ENCODE results near the gene BYSL.
A peak's percentile ranks its signal among the peaks of the same experiment; 100 is the strongest.

The BYSL gene

GRCh38 chr6:41914869-41915530 is 6.3 kb upstream of the BYSL start:
- no peak for DNase-seq (ENCODE audit: low read depth)

GRCh38 chr6:41917528-41917927 is 3.8 kb upstream of the BYSL start:
- no peak for DNase-seq (ENCODE audit: low read depth)

GRCh38 chr6:41921712-41921998 is 356 bp downstream of the BYSL start:
- DNase-seq (ENCODE audit: low read depth), result no peak

- DNase-seq (ENCODE audit: low read depth), result no peak
Measured at GRCh38 chr6:41922154-41922553, 855 bp downstream of the BYSL start.

- DNase-seq (ENCODE audit: low read depth), result no peak
Measured at GRCh38 chr6:41927253-41927652, 6.0 kb downstream of the BYSL start.

- no peak for DNase-seq (ENCODE audit: low read depth)
Measured at GRCh38 chr6:41929924-41930323, 8.6 kb downstream of the BYSL start.

- no peak for DNase-seq (ENCODE audit: low read depth)
Measured at GRCh38 chr6:41931792-41932191, 10.5 kb downstream of the BYSL start.

- DNase-seq (ENCODE audit: low read depth), result no peak
Measured at GRCh38 chr6:41932378-41932777, 11.1 kb downstream of the BYSL start.

GRCh38 chr6:41934278-41935192 is 13.2 kb downstream of the BYSL start:
- DNase-seq (ENCODE audit: low read depth), result no peak

GRCh38 chr6:41935193-41935574 is 13.9 kb downstream of the BYSL start:
- no peak for DNase-seq (ENCODE audit: low read depth)

- DNase-seq (ENCODE audit: low read depth), result no peak
Measured at GRCh38 chr6:41935685-41936072, 14.4 kb downstream of the BYSL start.

GRCh38 chr6:41936073-41936837 is 15.0 kb downstream of the BYSL start:
- peak; percentile 55 for DNase-seq (ENCODE audit: low read depth)

- no peak for DNase-seq (ENCODE audit: low read depth)
Measured at GRCh38 chr6:41937472-41937860, 16.2 kb downstream of the BYSL start.

- DNase-seq (ENCODE audit: low read depth), result no peak
Measured at GRCh38 chr6:41937861-41938574, 16.7 kb downstream of the BYSL start.

- no peak for DNase-seq (ENCODE audit: low read depth)
Measured at GRCh38 chr6:41938590-41939175, 17.4 kb downstream of the BYSL start.

GRCh38 chr6:41939176-41939847 is 18.0 kb downstream of the BYSL start:
- DNase-seq (ENCODE audit: low read depth), result no peak

- no peak for DNase-seq (ENCODE audit: low read depth)
Measured at GRCh38 chr6:41939848-41940758, 18.8 kb downstream of the BYSL start.

- no peak for DNase-seq (ENCODE audit: low read depth)
Measured at GRCh38 chr6:41940759-41941279, 19.5 kb downstream of the BYSL start.

GRCh38 chr6:41941280-41942066 is 20.2 kb downstream of the BYSL start, which contains the start of gene CCND3:
CCND3 (minus strand) TSS chr6:41941808; CDS start chr6:41941649, 159 bp downstream.
- DNase-seq (ENCODE audit: low read depth), result peak; percentile 88
